Hindlimb muscle (tissue), 1 donor: ENCODE measurements around the gene DIAPH3. TPM values are rescaled to one million over a fixed set of nuclear protein-coding genes. Genes with fewer than 3 reads are reported as not detected.

Experiments
- DNase-seq: peaks from one replicate; pipeline ENCODE4 v3.0.0-alpha.2; 2013
- polyA plus RNA-seq: library from polyadenylated mRNA; unstranded; fragments of 120-200 nt; gene quantifications from one replicate; pipeline ENCODE4 v1.2.1, GENCODE V29; 2013; ENCODE audit not compliant: insufficient read length

DIAPH3 gene
- polyA plus RNA-seq, 1 donor, result 6.3 TPM

- no peak for DNase-seq
These were observed 11.6 kb downstream of the DIAPH3 start for GRCh38 chr13:60152114-60152513.

- no peak for DNase-seq
These were observed 13.2 kb downstream of the DIAPH3 start for GRCh38 chr13:60150538-60150937.

DNA sequence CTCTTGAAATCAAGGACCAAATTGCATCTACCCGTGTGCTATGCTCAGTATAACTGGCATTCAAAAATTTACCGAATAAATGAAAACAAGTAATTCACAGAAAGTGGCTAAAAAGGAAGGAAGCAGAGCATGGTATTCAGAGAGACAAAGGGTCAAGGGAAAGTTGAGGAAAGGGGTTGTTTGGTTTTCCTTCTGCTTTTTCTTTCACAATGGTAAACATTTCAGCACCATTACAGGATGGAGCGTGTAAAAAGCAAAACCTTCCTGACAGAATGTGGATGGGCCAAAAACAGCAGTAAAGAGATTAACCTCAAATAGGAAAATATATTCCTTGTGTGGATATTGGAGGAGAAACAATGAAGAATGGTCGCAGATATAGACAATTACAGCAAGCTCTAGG is 14.8 kb downstream of the DIAPH3 start:
- DNase-seq, result no peak

DNA sequence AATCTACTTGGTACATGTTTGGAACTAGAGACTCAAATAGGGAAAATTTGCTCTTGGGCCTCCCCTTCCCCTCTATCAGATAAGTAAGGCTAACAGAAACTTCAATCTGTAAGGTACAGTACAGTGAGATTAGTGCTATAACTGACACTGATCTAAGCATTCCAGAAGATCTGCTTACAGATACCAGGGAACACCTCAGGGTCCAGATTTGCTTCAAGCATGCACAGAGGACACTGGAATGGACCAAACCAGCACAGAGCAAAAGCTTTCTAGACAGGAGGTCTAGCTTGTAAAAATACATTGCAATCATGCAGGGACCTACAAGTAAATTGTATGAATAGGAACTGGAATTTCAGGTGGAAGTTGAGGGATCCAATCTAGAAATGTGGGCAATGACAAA is 16.4 kb downstream of the DIAPH3 start:
- DNase-seq, result no peak

GRCh38 chr13:60146471-60146870 is 17.3 kb downstream of the DIAPH3 start:
- DNase-seq, result no peak

GRCh38 chr13:60143775-60144174 is 20.0 kb downstream of the DIAPH3 start:
- DNase-seq, result no peak

- no peak for DNase-seq
These were observed 24.5 kb downstream of the DIAPH3 start for GRCh38 chr13:60139272-60139671.

DNA sequence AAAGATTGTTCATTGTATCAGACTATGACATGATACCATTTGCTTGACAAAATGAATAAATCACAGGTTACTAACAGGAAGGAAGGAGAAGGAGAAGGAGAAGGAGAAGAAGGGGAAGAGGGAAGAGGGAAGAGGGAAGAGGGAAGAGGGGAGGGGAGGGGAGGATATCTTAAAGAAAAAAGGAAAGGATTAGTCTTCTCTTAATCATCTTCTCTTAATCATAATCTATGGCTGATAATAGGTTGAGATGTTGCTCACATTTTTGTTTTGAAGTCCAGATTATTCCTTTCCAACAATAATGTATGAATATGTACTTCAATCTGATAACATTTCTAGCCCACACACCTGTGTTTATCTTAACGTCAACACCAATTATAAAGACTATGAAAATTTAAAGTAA is 25.1 kb downstream of the DIAPH3 start:
- DNase-seq, result no peak

- no peak for DNase-seq
These were observed 25.7 kb downstream of the DIAPH3 start for GRCh38 chr13:60137911-60138560.

DNA sequence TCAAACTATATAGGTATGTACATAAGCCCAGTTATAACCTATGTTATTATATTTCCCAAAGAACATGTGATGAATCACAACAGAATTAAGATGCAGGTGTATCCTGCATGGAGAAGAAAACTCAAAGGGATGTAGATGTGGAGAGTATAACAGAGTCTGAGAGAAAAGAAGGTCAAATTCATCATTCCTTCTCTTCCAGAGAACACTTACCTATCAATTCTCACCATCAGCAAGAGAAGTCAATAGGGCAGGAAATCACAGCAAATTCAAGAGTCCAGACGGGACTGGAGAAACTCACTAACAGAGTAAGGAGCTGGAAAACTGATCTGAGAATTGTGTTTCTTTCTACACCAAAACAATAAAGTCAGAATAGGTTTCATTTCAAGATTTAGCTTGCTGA is 28.4 kb downstream of the DIAPH3 start:
- DNase-seq, result no peak

DNA sequence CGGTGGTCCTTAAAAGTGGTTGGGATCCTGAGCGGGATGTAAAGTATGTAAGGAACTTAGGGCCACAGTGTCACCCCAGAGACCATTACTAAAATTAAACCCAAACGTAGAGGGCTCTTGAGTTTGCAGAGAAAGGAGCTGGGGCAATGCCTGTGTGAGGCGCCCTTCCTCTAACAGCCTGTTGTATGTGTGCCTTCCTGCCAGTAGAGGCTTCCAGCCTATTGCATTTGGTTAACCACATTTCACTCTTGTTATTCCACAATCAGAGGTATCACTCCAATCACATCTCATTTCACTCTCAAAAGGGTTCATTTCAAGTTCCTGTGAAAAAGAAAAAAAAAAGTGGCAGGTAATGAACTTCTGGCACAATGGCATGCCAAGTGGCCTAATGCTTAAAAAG is 29.4 kb downstream of the DIAPH3 start:
- no peak for DNase-seq

DNA sequence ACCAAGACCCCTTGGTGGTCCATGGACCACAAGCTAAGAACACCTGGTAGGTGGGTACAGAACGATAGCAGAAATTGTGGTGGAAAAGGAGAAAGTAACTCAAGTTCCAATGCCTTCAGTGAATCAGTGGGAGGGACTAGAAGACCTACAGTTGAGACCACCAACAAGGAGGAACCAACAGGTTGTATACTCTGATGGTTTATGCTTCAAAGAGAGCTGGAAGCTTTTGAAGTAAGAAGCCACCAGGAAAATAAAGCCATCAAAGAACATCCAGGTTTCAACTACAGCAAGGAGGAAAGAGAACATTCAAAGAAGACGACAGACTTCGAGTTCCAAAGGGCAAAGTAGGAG is 42.4 kb downstream of the DIAPH3 start:
- DNase-seq, result no peak

DNA sequence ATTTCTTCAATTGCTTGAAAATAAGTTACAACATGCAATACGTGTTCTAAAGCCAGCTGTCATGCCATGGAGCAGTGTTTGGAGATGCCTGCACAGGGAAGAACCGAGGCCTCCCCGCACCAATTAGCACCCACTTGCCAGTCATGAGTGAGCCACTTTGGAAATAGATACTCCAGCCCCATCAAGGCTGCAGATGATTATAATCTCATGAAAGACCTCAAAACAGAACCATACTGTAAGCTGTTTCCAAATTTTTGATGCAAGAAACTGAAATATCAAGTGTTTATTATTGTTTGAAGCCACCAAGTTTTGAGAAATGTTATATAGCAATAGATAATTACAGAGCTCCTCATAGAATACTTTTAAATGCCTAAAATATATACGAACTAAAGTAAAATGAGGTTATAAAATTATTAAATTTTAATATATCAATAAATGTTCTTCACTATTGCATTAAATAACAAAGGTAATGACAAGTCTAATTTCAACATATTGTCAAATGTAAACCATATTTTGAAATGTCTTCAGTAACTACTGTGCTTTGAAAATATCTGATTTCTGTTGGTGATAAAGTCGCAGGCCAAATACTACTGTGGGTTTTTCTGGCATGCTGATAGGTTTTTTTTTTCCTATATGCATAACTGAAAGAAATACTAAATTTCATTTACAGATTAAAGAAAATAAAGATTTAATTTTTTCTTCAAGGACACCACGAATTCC is 43.0 kb downstream of the DIAPH3 start:
- no peak for DNase-seq

GRCh38 chr13:60118696-60119400 is 44.9 kb downstream of the DIAPH3 start:
- DNase-seq, result no peak

GRCh38 chr13:60114499-60115028 is 49.2 kb downstream of the DIAPH3 start:
- DNase-seq, result no peak

DNA sequence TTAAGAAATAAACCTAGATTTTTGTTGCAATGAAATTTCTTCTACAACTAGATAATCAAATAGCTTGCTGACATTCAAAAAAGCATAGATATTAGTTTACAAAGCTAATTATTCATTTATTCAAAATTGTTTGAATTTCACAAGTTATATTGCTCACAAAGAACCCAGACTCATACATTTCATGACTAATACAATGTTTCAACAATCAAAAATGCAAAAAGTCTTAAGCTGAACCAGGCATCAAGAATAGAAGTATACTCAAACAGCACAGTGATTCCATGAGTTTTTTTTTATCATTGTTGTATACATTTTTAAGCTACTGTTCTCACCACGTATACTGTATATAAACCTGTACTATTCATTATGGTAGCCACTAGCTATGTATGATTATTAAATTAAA is 51.0 kb downstream of the DIAPH3 start:
- DNase-seq, result no peak

DNA sequence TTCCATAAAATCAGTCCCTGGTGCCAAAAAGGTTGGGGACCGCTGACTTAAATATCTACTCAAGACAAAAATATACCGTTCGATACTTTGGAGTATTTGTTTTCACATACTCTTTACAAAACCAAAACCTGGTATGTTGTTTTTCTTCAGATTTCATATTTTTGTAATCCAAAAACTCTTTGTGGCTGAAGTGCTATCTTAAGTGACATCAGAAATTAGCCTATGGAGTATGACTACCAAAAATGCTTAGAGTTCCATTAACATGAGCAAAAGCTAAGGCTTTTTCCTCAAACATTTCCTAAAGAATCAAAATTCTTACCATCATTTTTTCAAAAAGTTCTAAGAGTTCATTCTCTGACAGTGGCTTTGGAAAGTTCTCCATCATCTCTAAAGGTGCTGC is 52.0 kb downstream of the DIAPH3 start:
- DNase-seq, result no peak

DNA sequence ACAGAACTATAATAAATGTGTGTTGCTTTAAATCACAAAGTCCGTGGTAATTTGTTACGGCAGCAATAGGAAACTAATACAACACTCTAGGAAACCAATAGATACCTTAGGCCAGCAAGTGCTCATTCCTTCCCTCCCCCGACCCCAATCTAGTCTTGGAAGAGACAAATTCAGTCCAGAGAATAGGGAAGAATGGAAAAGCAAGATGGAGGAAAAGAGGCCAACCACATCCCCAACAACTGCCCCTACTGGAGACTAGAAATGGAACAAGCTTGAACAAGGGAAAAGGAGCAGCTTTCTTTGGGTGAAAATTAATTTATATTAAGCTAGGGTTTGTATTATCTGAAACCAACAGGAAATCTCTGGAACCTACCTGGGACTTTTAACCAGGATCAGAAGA is 54.4 kb downstream of the DIAPH3 start:
- DNase-seq, result no peak

DNA sequence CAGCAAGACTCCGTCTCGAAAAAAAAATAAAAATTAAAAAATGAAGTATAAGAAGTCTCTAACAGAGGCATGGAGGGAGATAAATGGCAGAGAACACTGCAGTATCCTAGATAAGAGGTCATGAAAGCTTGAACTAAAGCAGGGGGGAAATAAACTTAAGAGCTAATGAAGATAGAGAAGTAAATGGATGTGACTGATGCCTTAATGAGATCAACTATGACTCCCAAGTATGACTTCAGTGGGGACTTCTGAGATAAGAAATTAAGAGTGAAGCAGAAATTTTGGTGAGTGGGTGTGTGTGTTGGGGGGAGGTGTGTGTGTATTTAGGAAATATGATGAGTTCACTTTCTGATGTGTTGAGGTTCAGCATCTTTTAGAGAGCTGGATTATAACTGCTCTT is 55.1 kb downstream of the DIAPH3 start:
- no peak for DNase-seq

DNA sequence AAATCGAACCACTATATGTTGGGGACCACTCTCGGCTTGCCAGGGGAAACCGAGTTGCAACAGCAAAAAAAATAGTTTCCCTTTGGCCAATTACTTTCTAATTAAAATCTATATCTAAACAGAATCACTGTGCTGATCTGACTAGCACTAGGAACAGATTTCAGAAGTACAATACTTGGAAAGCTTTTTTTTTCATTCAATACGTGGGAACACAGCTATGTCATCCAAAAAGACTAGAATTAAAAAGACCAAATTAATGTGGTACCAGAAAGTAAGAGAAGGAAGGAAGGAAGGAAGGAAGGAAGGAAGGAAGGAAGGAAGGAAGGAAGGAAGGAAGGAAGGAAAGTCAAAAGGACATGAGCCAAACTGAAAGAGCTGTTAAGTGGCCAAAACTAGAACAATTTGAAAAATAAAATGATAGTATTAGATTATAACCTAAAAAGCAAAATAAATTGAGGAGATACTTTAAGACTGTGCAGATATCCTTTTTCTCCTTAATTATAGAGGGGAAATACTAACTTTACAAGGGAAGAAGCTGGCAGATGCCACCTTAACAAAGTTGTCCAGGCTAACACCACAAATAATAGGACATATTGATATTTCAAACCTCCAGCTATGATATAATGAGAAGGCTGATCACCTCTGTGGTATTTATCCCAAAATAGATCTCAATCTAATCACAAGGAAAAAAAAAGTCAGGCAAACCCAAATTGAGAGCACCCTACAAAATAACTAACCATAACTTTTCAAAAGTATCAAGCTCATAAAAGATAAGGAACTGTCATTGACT is 63.9 kb downstream of the DIAPH3 start:
- DNase-seq, result no peak

DNA sequence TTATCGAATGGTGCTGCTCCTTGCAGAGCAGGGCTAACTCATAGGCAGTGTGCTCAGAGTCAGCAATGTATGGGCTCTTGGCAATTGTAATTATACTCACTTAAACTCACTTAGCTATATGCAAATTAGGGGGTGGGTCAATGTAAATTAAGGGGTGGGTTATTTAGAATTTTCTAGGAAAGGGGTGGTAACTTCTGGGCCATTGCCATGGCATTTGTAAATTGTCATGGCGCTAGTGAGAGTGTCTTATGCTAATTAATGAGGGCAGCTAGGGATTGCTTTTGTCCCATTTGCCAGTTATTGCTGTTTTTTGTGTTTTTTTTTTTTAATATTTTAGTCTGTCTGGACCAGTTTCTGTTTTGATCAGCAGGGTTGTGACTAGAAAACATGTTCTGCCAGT is 68.4 kb downstream of the DIAPH3 start:
- DNase-seq, result no peak

DNA sequence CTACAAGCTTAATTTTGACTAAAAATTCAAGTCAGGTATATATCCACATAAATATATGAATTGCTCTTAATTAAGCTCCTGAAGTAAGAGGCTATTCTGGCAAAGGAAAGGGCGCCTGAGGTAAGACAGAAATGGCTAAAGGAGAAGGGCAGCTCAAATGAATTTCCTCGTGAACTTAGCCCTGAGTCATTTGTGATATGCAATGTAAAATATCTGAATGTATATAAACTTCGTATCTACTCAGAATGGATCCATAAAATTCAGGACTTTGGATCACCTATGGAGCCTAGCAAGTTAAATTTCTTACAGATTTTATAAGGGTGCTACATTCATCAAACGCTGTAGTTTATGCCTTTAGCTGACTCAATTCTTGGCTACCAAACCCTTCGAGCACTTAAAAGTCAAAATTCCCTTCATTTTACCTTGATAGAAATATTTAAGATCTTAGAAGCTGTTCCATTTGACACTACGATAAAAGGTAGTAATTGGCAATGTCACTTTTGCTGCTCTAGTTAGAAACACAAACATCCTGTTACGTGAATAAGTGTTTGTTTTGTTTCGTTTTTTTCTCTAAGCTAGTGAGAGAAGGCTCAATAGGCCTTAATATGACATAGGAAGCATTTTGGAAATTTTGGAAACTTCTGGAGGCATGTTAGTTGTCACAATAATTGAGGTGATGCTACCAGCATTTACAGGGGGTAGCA is 69.2 kb downstream of the DIAPH3 start:
- no peak for DNase-seq
